ENCODE measurements around the gene CAMLG. TPM values are rescaled to one million over a fixed set of nuclear protein-coding genes. Genes with fewer than 3 reads are reported as not detected.
"Not testable (repeated sequence)": the region's sequence is repeated elsewhere in the genome, so short reads cannot be mapped to it uniquely, and the experiment has no call there.

The CAMLG gene
- 27.2 and 42.4 TPM in 2 replicates for total RNA-seq
- polyA plus RNA-seq, result 22.7 and 28.4 TPM in 2 replicates

DNA sequence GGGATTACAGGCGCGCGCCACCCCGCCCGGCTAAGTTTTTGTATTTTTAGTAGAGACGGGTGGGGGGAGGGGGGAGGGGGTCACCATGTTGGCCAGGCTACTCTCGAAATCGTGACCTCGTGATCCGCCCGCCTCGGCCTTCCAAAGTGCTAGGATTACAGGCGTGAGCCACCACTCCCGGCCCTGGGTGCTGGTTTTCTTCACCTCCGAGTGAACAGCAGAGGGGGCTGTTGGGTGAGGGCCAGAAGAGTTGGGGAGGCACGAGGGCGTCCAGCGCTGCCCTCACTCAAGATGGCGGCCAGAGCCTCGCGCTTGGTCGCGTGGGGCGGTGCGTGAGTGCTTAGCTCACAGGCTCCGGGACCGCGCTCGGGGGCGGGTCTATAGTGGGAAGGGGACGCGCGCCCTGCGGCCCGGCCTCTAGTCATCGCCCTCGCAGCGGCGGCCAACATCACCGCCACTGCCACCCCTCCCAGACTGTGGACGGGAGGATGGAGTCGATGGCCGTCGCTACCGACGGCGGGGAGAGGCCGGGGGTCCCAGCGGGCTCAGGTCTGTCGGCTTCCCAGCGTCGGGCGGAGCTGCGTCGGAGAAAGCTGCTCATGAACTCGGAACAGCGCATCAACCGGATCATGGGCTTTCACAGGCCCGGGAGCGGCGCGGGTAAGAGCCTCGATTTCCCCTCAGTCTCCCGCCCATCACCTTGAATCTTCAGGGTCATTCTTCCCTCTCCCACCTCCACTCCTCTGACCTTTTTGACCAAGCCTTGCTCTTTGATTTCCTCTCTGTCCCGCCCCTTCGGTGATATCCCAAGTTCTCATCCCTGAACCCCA, at the start of gene CAMLG:
TSS of gene CAMLG (plus strand) at position 416 of the 830 bp plus-strand sequence. CDS start at position 489, 73 bp downstream.
- Histone ChIP-seq H3K27ac (peak within 1 kb of the TSS; percentile 89), H3K27me3 (no peaks in the 10 kb centered on the region), H3K4me3 (peak within 1 kb of the TSS; percentile 79), H3K36me3 (peaks cover 3% of the 10 kb centered on the region), H3K9me3 (ENCODE audit: low read depth) (no peaks in the 10 kb centered on the region), H3K4me1 (ENCODE audit: low read depth) (no peaks in the 10 kb centered on the region)
- TF ChIP-seq, protein P1, sequence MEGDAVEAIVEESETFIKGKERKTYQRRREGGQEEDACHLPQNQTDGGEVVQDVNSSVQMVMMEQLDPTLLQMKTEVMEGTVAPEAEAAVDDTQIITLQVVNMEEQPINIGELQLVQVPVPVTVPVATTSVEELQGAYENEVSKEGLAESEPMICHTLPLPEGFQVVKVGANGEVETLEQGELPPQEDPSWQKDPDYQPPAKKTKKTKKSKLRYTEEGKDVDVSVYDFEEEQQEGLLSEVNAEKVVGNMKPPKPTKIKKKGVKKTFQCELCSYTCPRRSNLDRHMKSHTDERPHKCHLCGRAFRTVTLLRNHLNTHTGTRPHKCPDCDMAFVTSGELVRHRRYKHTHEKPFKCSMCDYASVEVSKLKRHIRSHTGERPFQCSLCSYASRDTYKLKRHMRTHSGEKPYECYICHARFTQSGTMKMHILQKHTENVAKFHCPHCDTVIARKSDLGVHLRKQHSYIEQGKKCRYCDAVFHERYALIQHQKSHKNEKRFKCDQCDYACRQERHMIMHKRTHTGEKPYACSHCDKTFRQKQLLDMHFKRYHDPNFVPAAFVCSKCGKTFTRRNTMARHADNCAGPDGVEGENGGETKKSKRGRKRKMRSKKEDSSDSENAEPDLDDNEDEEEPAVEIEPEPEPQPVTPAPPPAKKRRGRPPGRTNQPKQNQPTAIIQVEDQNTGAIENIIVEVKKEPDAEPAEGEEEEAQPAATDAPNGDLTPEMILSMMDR (IDR thresholded peaks at IDR 0.05; ENCODE audit: low read depth, low read length), result peak; percentile 60
- peak; percentile 99 for DNase-seq (ENCODE audit: low read depth in 1 of 2, low spot score in 1 of 2)

DNA sequence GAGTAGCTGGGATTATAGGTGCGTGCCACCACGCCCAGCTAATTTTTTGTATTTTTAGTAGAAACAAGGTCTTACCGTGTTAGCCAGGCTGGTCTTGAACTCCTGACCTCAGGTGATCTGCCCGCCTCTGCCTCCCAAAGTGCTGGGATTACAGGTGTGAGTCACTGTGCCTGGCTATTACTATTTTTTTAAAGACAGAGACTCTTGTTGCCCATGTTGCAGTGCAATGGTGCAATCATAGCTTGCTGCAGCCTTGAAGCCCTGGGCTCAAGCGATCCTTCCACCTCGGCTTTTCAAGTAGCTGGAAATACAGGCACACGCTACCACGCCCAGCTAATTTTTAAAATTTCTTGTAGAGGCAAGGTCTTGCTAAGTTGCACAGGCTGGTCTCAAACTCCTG, 48.2 kb upstream of the CAMLG start:
- H3K4me1 ChIP-seq (ENCODE audit: low read depth); H3K9me3 ChIP-seq (ENCODE audit: low read depth); H3K27me3 ChIP-seq; DNase-seq (ENCODE audit: low read depth in 1 of 2, low spot score in 1 of 2); H3K27ac ChIP-seq; H3K4me3 ChIP-seq: not testable (repeated sequence)
- peaks cover 66% of the 10 kb centered on the region for H3K36me3 ChIP-seq

DNA sequence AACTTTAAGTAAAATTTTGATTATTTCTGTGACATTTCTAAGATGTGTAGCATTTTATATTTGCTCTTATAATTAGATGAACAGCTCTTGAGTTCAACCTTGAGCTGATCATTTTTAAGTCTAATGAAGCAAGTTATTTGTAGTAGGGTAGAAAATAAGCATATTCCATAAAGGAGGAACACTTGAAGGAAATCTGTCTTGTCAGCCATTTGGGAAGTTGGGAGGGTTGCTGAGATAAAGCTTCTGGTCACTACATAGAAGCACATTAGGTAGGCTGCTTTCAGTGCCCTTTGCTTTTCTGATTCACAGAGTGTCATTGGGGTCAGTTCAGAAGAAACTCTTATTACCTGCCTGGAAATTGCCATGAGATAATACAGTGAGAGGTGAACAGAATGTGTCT, 45.6 kb upstream of the CAMLG start:
- no peak for DNase-seq (ENCODE audit: low read depth in 1 of 2, low spot score in 1 of 2)
- Histone ChIP-seq H3K27me3 (no peaks in the 10 kb centered on the region), H3K4me1 (ENCODE audit: low read depth) (no peaks in the 10 kb centered on the region), H3K36me3 (peaks cover 55% of the 10 kb centered on the region), H3K9me3 (ENCODE audit: low read depth) (no peaks in the 10 kb centered on the region), H3K27ac (no peak overlapping the region), H3K4me3 (no peak overlapping the region)
- TF ChIP-seq, protein P1 (IDR thresholded peaks at IDR 0.05; ENCODE audit: low read depth, low read length), result no peak

DNA sequence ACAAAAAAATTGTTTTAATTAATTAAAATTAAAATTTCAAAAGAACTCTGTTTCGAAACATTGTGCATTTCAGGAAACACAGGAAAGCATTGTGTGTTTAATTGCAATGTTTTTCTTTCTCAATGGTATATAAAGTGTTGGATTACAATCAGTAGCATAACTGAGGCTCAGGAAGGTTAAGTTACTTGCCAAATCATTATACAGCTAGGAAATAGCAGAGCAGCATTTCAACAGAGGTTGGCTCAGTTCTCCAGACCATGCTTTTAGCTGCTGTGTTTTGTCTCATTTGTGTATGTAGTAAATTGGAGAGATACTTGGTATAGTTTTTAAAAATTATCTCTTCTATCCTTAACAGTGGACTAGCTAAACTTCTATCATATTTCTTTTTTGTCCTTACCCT, 30.0 kb upstream of the CAMLG start:
- TF ChIP-seq, protein P1 (IDR thresholded peaks at IDR 0.05; ENCODE audit: low read depth, low read length), result no peak
- Histone ChIP-seq H3K9me3 (ENCODE audit: low read depth) (no peaks in the 10 kb centered on the region), H3K27me3 (no peaks in the 10 kb centered on the region), H3K36me3 (peaks cover 63% of the 10 kb centered on the region), H3K4me1 (ENCODE audit: low read depth) (no peaks in the 10 kb centered on the region), H3K4me3 (no peak overlapping the region), H3K27ac (no peak overlapping the region)
- peak in 1 of 2 donors; percentile 38 for DNase-seq (ENCODE audit: low read depth in 1 of 2, low spot score in 1 of 2)

DNA sequence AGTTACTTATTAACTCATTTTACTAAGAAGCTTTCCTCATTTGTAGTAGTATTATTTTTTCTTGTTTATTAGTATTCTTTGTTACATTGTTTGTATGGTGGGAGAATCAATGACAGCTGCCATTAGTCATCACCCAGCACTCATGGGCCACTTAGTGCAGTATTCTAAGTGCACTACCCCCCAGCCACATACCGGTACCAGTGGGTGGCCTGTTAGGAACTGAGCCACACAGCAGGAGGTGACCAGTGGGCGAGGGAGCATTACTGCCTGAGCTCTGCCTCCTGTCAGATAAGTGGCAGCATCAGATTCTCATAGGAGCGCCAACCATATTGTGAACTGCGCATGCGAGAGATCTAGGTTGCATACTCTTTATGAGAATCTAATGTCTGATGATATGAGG, 24.2 kb upstream of the CAMLG start:
- Histone ChIP-seq H3K27me3 (no peaks in the 10 kb centered on the region), H3K9me3 (ENCODE audit: low read depth) (no peaks in the 10 kb centered on the region), H3K36me3 (peaks cover 52% of the 10 kb centered on the region), H3K4me3 (no peak overlapping the region), H3K4me1 (ENCODE audit: low read depth) (no peaks in the 10 kb centered on the region), H3K27ac (no peak overlapping the region)
- TF ChIP-seq, protein P1 (IDR thresholded peaks at IDR 0.05; ENCODE audit: low read depth, low read length), result no peak
- no peak for DNase-seq (ENCODE audit: low read depth in 1 of 2, low spot score in 1 of 2)

DNA sequence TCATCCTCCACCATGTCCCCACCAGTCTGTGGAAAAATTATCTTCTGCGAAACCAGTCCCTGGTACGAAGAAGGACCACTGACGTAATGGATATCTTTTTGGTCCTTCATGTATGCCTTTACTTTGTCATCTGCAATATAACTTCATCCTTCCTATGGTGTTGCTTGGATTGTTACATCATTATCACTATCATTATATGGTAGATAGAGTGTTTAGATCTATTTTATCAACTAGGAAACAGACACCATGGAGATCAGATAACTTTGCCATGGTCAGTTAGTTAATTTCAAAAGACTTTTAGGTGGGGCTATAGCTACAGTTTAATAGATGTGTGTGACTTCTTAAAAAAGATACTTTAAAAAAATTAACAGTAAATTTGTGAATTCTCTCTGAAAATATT, 23.8 kb upstream of the CAMLG start:
- H3K36me3 ChIP-seq, result peaks cover 51% of the 10 kb centered on the region
- TF ChIP-seq, protein P1 (IDR thresholded peaks at IDR 0.05; ENCODE audit: low read depth, low read length), result no peak
- H3K4me1 ChIP-seq (ENCODE audit: low read depth), result no peaks in the 10 kb centered on the region
- no peak overlapping the region for H3K4me3 ChIP-seq
- no peak overlapping the region for H3K27ac ChIP-seq
- no peaks in the 10 kb centered on the region for H3K27me3 ChIP-seq
- no peak for DNase-seq (ENCODE audit: low read depth in 1 of 2, low spot score in 1 of 2)
- H3K9me3 ChIP-seq (ENCODE audit: low read depth), result no peaks in the 10 kb centered on the region

DNA sequence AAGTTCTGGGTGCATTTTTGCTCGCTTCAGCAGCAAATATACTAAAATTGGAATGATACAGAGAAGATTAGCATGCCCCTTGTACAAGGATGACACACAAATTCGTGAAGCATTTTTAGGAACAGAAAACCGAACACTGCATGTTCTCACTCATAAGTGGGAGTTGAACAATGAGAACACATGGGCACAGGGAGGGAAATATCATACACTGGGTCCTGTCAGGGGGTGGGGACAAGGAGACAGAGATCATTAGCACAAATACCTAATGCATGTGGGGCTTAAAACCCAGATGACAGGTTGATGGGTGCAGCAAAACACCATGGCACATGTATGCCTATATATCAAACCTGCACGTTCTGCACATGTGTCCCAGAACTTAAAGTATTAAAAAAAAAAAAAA, 22.9 kb upstream of the CAMLG start:
- H3K4me1 ChIP-seq (ENCODE audit: low read depth); H3K9me3 ChIP-seq (ENCODE audit: low read depth); H3K27me3 ChIP-seq; DNase-seq (ENCODE audit: low read depth in 1 of 2, low spot score in 1 of 2); H3K4me3 ChIP-seq; H3K27ac ChIP-seq: not testable (repeated sequence)
- peaks cover 48% of the 10 kb centered on the region for H3K36me3 ChIP-seq
